ELR (cell line): ENCODE results near the gene SLC9A5.

ENCODE experiments used
- DNase-seq: peaks from one replicate; pipeline ENCODE4 v3.0.0-alpha.2; 2015; ENCODE audit warnings: low read depth

The SLC9A5 gene

GRCh38 chr16:67216612-67217490 lies 31.9 kb upstream of the SLC9A5 start:
- no peak for DNase-seq

- DNase-seq = no peak
These were observed 24.8 kb upstream of the SLC9A5 start for GRCh38 chr16:67223992-67224391.

GRCh38 chr16:67226295-67226803 lies 22.4 kb upstream of the SLC9A5 start:
- no peak for DNase-seq

- DNase-seq = peak; percentile 100
These were observed 21.8 kb upstream of the SLC9A5 start, which contains the start of gene TMEM208 for GRCh38 chr16:67226804-67227566. Gene TMEM208 (plus strand): TSS chr16:67227130. CDS start chr16:67227219, 89 bp downstream.

- DNase-seq = no peak
These were observed 21.2 kb upstream of the SLC9A5 start for GRCh38 chr16:67227567-67227921.

- DNase-seq = no peak
These were observed 20.6 kb upstream of the SLC9A5 start for GRCh38 chr16:67228034-67228785.

GRCh38 chr16:67228905-67229304 lies 19.9 kb upstream of the SLC9A5 start:
- DNase-seq = no peak

- DNase-seq = no peak
These were observed 18.6 kb upstream of the SLC9A5 start for GRCh38 chr16:67229906-67230808.

GRCh38 chr16:67230809-67231660 lies 17.7 kb upstream of the SLC9A5 start:
- DNase-seq = no peak

- no peak for DNase-seq
These were observed 15.2 kb upstream of the SLC9A5 start for GRCh38 chr16:67233596-67233995.

GRCh38 chr16:67234180-67234597 lies 14.6 kb upstream of the SLC9A5 start:
- no peak for DNase-seq

GRCh38 chr16:67235816-67236562 lies 12.8 kb upstream of the SLC9A5 start:
- DNase-seq = no peak

- peak; percentile 81 for DNase-seq
These were observed 12.0 kb upstream of the SLC9A5 start for GRCh38 chr16:67236563-67237395.

- DNase-seq = no peak
These were observed 11.1 kb upstream of the SLC9A5 start for GRCh38 chr16:67237396-67238277.

GRCh38 chr16:67238278-67238575 lies 10.6 kb upstream of the SLC9A5 start:
- no peak for DNase-seq

GRCh38 chr16:67238806-67239470 lies 9.8 kb upstream of the SLC9A5 start:
- no peak for DNase-seq

GRCh38 chr16:67240506-67240905 lies 8.3 kb upstream of the SLC9A5 start:
- DNase-seq = peak; percentile 45
